Measurements from ENCODE around the gene INTS4.
A peak's percentile ranks its signal among the peaks of the same experiment; 100 is the strongest.
"Not testable (repeated sequence)": the region's sequence is repeated elsewhere in the genome, so short reads cannot be mapped to it uniquely, and the experiment has no call there.

Gene INTS4

GRCh38 chr11:77994434-77995362 lies at the start of gene INTS4:
Gene INTS4 (minus strand): TSS chr11:77994668. CDS start chr11:77994643, 25 bp downstream.
- DNase-seq: peak; percentile 100

- no peak for DNase-seq
These were observed 47.5 kb upstream of the INTS4 start for GRCh38 chr11:78041843-78042440.

GRCh38 chr11:78041380-78041719 lies 46.9 kb upstream of the INTS4 start:
- not testable (repeated sequence) for DNase-seq

GRCh38 chr11:78040691-78041379 lies 46.4 kb upstream of the INTS4 start:
- no peak for DNase-seq

- peak; percentile 16 for DNase-seq
These were observed 45.6 kb upstream of the INTS4 start for GRCh38 chr11:78039919-78040671.

- DNase-seq: no peak
These were observed 45.0 kb upstream of the INTS4 start for GRCh38 chr11:78039391-78039918.

GRCh38 chr11:78038697-78039313 lies 44.3 kb upstream of the INTS4 start:
- DNase-seq: no peak

GRCh38 chr11:78037825-78038620 lies 43.6 kb upstream of the INTS4 start:
- no peak for DNase-seq

GRCh38 chr11:78037056-78037455 lies 42.6 kb upstream of the INTS4 start:
- DNase-seq: no peak

- no peak for DNase-seq
These were observed 41.8 kb upstream of the INTS4 start for GRCh38 chr11:78036313-78036712.

GRCh38 chr11:78034623-78035022 lies 40.2 kb upstream of the INTS4 start:
- DNase-seq: no peak

GRCh38 chr11:78033040-78033439 lies 38.6 kb upstream of the INTS4 start:
- no peak for DNase-seq

GRCh38 chr11:78032090-78032489 lies 37.6 kb upstream of the INTS4 start:
- no peak for DNase-seq

GRCh38 chr11:78031629-78032028 lies 37.2 kb upstream of the INTS4 start:
- no peak for DNase-seq

- peak; percentile 64 for DNase-seq
These were observed 36.2 kb upstream of the INTS4 start for GRCh38 chr11:78030429-78031325.

- DNase-seq: not testable (repeated sequence)
These were observed 34.0 kb upstream of the INTS4 start for GRCh38 chr11:78028423-78028822.

- no peak for DNase-seq
These were observed 33.3 kb upstream of the INTS4 start for GRCh38 chr11:78027759-78028158.

- no peak for DNase-seq
These were observed 30.9 kb upstream of the INTS4 start for GRCh38 chr11:78025378-78025777.

- DNase-seq: no peak
These were observed 29.0 kb upstream of the INTS4 start for GRCh38 chr11:78023426-78023825.

Measured in NCI-H82 (cell line).